Epidermal melanocyte (primary cell): ENCODE measurements around the gene HPCA.
"Not testable (repeated sequence)": the region's sequence is repeated elsewhere in the genome, so short reads cannot be mapped to it uniquely, and the experiment has no call there.

Experiments
- DNase-seq: peaks from one replicate; pipeline ENCODE4 v3.0.0; 2011; ENCODE audit warnings: low spot score; ENCODE audit not compliant: insufficient read length

The HPCA gene

DNA sequence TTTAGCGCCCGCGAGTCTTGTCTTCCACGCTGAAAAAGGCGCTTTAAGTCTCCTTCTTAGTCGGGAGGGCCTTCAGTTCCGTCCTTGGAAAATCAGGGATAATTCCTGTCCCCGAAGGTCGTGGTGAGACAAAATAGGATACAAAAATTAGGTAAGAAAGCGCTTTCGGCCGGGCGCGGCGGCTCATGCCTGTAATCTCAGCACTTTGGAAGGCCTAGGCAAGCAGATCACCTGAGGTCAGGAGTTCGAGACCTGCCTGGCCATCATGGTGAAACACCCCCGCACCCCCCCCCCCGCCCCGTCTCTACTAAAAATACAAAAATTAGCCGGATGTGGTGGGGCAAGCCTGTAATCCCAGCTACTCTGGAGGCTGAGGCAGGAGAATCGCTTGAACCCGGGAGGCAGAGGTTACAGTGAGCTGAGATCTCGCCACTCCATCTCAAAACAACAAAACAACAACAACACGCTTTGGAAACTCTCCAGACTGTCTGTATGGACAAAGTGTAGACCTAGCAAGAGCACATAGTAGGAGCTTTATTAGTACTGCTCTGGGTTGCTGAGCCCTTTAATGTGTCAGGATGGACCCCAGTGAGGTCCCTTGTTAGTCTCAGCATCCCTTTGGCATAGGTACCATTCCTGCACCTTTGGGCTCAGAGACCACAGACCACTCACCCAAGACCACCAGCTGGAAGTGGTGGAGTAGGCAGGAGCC is 15.7 kb downstream of the HPCA start:
- no peak for DNase-seq

DNA sequence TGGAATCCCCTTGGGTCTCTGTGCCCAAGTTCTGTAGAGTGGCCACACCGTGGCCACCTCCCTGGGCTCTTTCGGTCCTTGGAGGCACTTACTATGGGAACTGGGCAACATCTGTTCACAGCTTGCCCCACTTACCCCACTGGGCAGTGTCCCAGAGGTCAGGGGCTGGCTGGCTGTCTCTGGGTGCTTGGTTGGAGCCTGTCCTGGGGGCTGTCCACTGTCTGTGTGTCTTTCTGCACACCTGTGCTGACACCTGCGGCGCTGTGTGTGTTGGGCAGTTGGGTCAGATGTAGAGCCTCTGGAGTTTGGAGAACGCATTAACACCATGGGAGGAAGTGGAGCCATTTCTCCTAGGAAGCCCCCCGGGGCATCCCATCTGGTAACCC is 16.2 kb downstream of the HPCA start:
- DNase-seq: no peak

GRCh38 chr1:32903991-32904785 is 17.9 kb downstream of the HPCA start:
- no peak for DNase-seq

DNA sequence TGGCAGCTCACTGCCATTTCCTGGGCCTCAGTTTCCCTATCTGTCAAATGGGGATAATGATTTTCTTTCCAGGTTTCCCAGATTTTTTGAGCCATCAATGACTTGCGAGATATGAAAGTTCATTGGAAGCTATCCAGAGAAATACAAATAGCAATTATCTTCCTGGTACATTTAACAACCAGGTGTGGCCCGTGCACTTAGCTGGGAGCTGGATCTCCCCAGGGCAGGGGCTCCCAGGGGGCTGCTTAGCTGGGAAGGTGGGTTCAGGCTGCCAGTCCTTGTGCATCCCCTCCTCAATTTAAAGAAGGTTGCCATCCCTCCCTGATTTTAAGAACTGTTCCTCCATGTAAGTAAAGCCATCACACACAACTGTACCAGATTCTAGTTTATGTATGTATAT is 18.5 kb downstream of the HPCA start:
- no peak for DNase-seq

- not testable (repeated sequence) for DNase-seq
Observed at GRCh38 chr1:32905588-32905987, 19.3 kb downstream of the HPCA start.

DNA sequence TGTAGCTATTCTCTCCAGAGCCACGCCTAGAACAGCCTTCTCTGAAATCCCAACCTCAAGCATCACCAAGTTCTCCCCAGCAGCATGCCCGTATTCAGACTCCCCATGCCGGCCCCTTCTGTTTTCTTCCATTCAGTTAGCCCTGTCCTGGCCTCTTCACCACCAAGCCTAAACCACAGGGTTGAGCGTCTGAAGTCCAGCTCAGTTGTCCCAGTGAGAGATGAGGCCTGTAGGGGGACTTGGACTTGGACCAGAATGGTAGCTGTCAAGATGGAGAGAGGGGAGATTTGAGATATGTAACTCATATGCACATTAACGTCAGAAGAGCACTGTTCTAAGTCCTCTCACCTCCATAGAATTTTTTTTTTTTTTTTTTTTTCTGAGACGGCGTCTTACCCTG is 20.4 kb downstream of the HPCA start:
- no peak for DNase-seq

GRCh38 chr1:32907435-32907834 is 21.1 kb downstream of the HPCA start:
- DNase-seq: no peak

DNA sequence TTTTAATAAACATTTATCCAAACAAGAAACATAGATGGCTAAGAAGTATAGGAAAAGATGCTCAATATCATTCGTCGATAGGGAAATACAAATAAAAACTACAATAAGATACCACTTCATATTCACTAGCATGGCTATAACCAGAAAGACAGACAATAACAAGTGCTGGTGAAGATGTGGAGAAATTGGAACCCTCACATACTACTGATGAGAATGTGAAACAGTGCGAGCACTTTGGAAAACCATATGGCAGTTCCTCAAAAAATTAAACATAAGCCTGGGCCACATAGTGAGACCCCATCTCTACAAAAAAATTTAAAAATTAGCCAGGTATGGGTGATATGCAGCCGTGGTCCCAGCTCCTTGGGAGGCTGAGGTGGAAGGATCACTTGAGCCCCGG is 24.0 kb downstream of the HPCA start:
- DNase-seq: no peak

DNA sequence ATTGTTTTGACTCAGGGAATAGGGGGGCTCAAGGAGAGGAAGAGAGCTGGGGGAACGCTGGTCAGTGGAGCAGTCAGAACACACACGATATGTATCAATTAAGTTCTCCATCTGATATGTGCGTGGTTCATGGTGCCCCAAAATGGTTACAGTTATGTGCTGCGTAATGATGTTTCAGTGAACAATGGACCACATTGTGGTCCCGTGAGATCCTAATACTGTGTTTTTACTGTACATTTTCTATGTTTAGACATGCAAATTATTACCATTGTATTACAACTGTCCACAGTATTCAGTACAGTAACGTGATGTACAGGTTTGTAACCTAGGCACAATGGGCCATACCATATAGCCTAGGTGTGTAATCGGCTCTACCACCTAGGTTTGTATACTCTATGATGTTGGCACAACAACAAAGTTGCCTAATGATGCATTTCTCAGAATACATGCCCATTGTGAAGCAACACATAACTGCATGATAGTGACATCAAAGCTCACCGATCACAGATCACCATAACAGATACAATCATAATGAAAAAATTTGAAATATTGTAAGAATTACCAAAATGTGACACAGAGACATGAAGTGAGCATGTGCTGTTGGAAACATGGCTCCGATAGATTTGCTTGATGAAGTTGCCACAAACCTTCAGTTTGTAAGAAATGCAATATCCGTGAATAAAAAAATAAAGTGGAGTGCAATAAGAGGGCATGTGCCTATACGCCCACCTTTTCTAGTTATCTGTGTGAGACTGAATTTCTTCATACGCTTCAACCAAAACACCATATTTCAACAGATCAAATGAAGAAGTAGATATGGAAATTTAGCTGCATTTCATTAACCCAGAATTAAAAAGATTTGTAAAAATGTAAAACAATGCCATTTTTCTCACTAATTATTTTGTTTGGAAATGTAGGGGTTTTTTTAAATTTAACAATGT is 29.7 kb downstream of the HPCA start:
- DNase-seq: no peak

DNA sequence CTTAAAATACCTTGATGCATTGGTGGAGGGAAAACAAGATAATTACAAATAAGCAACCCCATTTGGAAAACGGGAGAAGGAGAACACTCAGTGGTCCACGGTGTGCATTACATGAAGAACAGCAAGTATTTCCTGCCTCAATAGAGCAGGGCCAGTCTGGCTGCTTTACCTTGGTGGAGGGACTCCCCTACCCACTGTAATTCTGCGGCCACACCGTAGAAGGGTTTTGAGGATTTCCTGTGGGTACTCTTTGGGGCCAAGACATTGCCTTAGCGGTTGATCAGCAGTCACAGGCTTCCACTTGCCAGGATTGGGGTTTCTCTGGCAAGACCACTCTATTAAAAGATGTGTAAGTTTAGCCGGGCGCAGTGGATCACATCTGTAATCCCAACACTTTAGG is 31.2 kb downstream of the HPCA start:
- DNase-seq: no peak

DNA sequence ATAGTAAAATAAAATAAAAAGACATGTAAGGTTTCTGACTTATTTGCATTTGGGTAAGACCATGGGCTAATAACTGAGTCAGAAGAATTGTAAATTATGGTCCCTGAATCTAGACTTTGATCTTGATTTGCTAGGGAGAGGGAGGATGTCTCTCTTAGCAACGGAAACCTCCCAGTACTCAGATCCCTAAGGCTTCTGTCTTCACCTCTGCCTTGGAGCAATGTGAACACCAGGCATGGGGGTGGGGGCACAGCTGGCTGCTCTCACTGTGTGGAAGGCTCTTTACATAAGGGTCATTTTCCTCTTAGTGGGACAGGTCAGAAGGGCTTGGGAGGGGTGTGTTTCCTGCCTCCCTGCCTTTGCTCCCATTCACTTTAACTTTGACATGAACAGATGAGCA is 31.9 kb downstream of the HPCA start:
- DNase-seq: no peak

DNA sequence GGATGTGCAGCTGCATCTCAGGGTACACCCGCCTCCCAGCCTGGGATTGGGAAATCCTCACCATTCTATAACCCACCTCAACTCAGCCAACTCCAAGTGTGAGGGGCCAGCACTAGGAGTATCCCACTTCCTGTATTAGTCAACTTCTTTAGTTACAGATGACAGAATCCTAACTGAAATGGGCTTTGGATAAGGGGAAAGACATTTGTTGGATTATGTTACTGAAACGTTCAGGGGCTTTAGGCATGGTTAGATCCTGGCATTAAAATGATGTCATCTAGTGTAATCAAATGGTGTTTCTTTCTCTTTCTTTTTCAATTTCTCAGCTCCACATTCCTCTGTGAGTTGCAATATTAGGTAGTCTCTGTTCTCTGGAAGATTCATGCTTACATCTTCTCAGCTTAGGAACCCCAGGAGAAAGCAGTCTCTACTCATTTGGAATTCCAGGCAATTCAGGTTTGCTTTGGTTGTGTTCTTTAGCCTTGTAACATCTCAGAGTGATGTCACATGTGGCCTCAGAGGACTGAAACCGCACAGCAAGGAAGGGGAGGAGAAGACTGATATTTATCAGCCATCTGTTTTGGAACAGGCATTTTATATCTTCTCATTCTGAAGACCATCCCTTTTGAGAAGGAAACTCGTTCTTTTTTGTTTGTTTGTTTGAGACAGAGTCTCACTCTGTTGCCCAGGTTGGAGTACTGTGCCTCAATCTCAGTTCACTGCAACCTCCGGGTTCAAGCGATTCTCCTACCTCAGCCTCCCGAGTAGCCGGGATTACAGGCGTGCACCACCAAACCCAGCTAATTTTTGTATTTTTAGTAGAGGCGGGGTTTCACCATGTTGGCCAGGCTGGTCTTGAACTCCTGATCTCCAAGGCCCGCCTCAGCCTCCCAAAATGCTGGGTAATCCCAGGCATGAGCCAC is 33.8 kb downstream of the HPCA start:
- DNase-seq: no peak

DNA sequence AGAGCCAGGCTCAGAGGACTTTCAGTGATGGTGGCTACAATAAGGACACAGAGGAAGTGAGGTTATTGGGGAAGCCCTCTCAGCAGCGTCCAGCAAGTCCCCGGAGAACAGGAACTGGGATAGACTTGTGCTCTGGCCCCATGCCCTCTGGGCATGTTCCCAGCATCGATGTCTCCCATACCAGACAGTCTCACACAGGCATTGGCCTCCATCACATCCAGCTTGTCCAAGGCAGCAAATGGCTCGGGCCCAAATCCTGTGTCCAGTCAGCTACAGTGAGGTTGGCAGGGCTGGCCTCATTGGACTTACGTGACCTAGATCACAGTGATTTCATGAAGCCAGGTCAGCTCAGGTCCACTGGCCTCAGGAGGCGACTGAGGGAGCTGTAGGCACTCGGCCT is 34.5 kb downstream of the HPCA start:
- no peak for DNase-seq

- no peak for DNase-seq
Observed at GRCh38 chr1:32924881-32925344, 38.6 kb downstream of the HPCA start.

DNA sequence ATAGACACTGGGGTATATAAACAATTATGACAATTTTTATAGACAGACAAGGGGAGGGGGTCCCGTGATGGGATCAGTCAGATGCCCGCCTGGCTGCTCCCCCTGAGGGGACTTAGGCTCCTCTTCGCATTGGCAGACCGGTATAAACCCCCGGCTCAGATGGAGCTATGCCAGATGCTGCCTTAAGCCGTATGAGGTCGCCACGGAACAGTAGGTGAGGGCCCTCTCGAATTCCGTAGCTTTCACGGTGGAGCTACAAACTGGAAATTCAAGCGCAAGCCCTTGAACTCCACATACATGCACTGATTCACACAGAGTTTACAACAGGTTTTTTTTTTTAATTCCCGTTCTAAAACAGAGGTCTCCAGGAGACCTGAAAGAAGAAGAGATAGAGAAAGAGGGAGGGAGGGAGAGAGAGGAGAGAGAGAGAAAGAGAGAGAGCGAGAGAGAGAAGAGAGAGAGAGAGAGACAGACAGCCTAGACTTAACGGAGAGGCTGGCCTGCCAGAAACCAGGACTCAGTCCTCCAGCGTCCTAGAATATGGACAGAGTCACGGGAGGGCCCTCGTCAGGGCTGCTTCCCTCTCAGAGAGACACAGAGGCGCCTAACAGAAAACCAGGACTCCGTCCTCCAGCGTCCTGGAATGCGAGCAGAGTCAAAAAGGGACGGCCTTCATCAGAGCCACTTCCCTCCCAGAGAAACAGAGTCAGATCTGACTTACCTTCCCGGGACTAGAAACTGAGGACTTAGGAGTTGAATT is 39.3 kb downstream of the HPCA start:
- DNase-seq: no peak

DNA sequence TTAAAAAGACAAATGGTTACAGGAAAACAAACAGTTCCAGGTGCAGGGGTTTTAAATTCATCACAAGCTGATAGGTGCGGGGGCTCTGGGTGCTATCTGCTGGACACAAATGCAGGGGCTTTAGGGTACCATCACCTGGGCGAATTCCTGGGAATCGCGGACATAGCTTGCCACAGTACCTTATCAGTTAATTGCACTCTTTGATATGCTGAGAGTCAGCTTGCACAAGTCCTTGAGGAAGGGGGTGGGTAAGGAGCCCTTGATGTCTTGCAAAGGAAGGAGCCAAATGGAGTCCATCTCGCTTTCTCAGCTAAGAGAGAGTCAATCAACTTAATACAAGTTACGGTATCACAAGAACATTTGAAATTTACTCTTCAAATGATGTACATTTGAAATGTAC is 40.3 kb downstream of the HPCA start:
- DNase-seq: no peak

DNA sequence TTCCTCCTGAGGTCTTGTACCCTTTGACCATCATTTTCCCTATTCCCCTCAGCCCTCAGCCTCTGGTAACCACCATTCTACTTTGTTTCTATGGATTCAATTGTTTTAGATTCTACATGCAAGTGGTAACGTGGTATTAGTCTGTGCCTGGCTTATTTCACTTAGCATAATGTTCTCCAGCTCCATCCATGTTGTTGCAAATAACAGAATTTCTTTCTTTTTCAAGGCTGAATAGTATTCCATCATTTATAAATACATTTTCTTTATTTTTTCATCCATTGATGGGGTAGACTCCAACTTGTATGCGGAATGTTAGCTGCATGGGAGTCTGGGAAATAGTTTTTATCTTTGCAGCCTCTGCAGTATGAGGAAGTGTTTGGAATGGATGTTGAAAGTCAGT is 41.1 kb downstream of the HPCA start:
- no peak for DNase-seq

GRCh38 chr1:32928285-32928684 is 42.0 kb downstream of the HPCA start:
- no peak for DNase-seq

DNA sequence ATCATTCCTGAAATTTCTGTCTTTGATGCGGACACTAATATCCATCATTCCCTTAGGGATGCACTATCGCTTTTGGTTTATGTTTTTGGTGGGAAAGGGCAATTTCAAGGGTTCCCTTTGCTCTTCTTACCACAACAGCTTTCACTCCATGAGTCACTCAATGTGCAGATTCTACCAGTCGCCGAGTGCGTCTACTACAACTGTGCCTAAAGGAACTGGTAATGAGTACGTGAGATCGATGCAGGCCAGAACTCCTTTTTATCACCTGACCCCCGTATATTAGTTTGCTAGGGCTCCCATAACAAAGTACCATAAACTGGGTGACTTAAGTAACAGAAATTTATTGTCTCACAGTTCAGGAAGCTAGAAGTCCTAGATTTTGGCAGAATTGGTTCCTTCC is 42.4 kb downstream of the HPCA start:
- no peak for DNase-seq

- DNase-seq: no peak
Observed at GRCh38 chr1:32929366-32929765, 43.1 kb downstream of the HPCA start.
